Upper lobe of left lung (tissue), 4 donors: ENCODE measurements around the gene NUDT2.
A peak's percentile ranks its signal among the peaks of the same experiment; 100 is the strongest.

Experiments
- CTCF ChIP-seq, 6 experiments: fragments of 450-650 bp in 4 of 6; fragments of 200-600 bp in 2 of 6; sonication (generic) in 2 of 6; IDR thresholded peaks; one replicate each; pipeline ENCODE4 v1.5.1; 2016 to 2019; ENCODE audit warnings: antibody characterized with exemption in 6 of 6
- EP300 ChIP-seq, 4 donors: sonication (generic); formaldehyde crosslinking; IDR thresholded peaks; one replicate each; pipeline ENCODE4 v1.5.1; 2017; ENCODE audit warnings: antibody characterized with exemption in 4 of 4, control low read depth in 2 of 4
- POLR2A ChIP-seq, 4 donors: fragments of 450-650 bp; IDR thresholded peaks; one replicate each; pipeline ENCODE4 v1.5.1; 2016 to 2017; ENCODE audit warnings: antibody characterized with exemption in 4 of 4, mild to moderate bottlenecking in 2 of 4
- POLR2AphosphoS5 ChIP-seq, 2 donors: sonication (generic); formaldehyde crosslinking; IDR thresholded peaks; one replicate each; pipeline ENCODE4 v1.5.1; 2017; ENCODE audit warnings: antibody characterized with exemption in 2 of 2

GRCh38 chr9:34375901-34376595 lies 46.7 kb downstream of the NUDT2 start:
- TF ChIP-seq POLR2AphosphoS5 (IDR thresholded peaks at IDR 0.05) (no peak), CTCF (IDR thresholded peaks at IDR 0.05) (peak in 4 of 6 experiments; percentile 24 to 42 (median 30)), EP300 (IDR thresholded peaks at IDR 0.05) (no peak), POLR2A (IDR thresholded peaks at IDR 0.05) (no peak)
